IPS-20b (cell line): ENCODE measurements around the gene MFSD11.
"Not testable (repeated sequence)": the region's sequence is repeated elsewhere in the genome, so short reads cannot be mapped to it uniquely, and the experiment has no call there.

Experiments used
- H3K27ac ChIP-seq: one replicate; pipeline ENCODE4 v1.5.1; 2013; ENCODE audit warnings: low read length
- H3K27me3 ChIP-seq: 2 replicates; pipeline ENCODE4 v1.6.1; 2013; ENCODE audit warnings: mild to moderate bottlenecking, low read length, inconsistent platforms; ENCODE audit not compliant: insufficient read depth
- H3K36me3 ChIP-seq: 2 replicates; pipeline ENCODE4 v1.6.1; 2013; ENCODE audit warnings: low read depth, mild to moderate bottlenecking, inconsistent platforms, low read length, moderate library complexity; ENCODE audit not compliant: insufficient read depth
- H3K4me1 ChIP-seq: 2 replicates; pipeline ENCODE4 v1.6.1; 2013; ENCODE audit warnings: mild to moderate bottlenecking, control low read depth, inconsistent platforms, low read length, moderate library complexity; ENCODE audit not compliant: insufficient read depth
- H3K4me3 ChIP-seq: 2 replicates; pipeline ENCODE4 v1.5.1; 2013; ENCODE audit warnings: mild to moderate bottlenecking, low read length, inconsistent platforms
- H3K9ac ChIP-seq: 2 replicates; pipeline ENCODE4 v1.6.1; 2013; ENCODE audit warnings: low read depth, mild to moderate bottlenecking, inconsistent platforms, low read length, moderate library complexity
- H3K9me3 ChIP-seq: 2 replicates; pipeline ENCODE4 v1.6.1; 2013; ENCODE audit warnings: mild to moderate bottlenecking, low read depth, low read length, inconsistent platforms; ENCODE audit not compliant: insufficient read depth

MFSD11 gene

DNA sequence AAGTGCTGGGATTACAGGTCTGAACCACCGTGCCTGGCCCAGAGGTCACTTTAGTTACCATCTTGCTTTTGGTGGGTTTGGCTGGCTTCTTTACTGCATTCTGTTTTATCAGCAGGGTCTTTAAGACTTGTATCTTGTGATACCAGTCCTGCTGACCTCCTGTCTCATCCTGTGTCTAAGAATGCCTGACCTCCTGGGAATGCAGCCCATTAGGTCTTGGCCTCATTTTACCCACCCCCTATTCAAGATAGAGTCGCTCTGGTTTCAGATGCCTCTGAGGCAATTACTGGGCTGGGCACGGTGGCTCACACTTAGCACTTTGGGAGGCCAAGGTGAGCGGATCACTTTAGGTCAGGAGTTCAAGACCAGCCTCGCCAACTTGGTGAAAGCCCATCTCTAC lies 63.8 kb downstream of the MFSD11 start:
- Histone ChIP-seq H3K4me3 (no peak overlapping the region), H3K9ac (no peak overlapping the region), H3K27ac (no peak overlapping the region), H3K9me3 (no peaks in the 10 kb centered on the region), H3K4me1 (0 out of 2 replicates have a peak, but pooled peaks cover 8% of the 10 kb centered on the region), H3K27me3 (no peaks in the 10 kb centered on the region), H3K36me3 (no peaks in the 10 kb centered on the region)

- H3K4me1 ChIP-seq = 0 out of 2 replicates have a peak, but pooled peaks cover 6% of the 10 kb centered on the region
- no peak overlapping the region for H3K9ac ChIP-seq
- H3K4me3 ChIP-seq = no peak overlapping the region
- no peaks in the 10 kb centered on the region for H3K27me3 ChIP-seq
- no peaks in the 10 kb centered on the region for H3K9me3 ChIP-seq
- no peaks in the 10 kb centered on the region for H3K36me3 ChIP-seq
- no peak overlapping the region for H3K27ac ChIP-seq
These were observed 67.4 kb downstream of the MFSD11 start for GRCh38 chr17:76805319-76805718.

GRCh38 chr17:76806151-76806550 lies 68.2 kb downstream of the MFSD11 start:
- not testable (repeated sequence) for H3K36me3 ChIP-seq, H3K27ac ChIP-seq, H3K4me1 ChIP-seq, H3K4me3 ChIP-seq, H3K9me3 ChIP-seq, H3K9ac ChIP-seq, H3K27me3 ChIP-seq

- H3K4me1 ChIP-seq, H3K27me3 ChIP-seq, H3K4me3 ChIP-seq, H3K9me3 ChIP-seq, H3K36me3 ChIP-seq, H3K27ac ChIP-seq, H3K9ac ChIP-seq: not testable (repeated sequence)
These were observed 68.8 kb downstream of the MFSD11 start for GRCh38 chr17:76806767-76807166.

GRCh38 chr17:76808326-76808725 lies 70.4 kb downstream of the MFSD11 start:
- Histone ChIP-seq H3K9me3 (no peaks in the 10 kb centered on the region), H3K4me1 (0 out of 2 replicates have a peak, but pooled peaks cover 6% of the 10 kb centered on the region), H3K4me3 (no peak overlapping the region), H3K27me3 (no peaks in the 10 kb centered on the region), H3K27ac (no peak overlapping the region), H3K9ac (no peak overlapping the region), H3K36me3 (no peaks in the 10 kb centered on the region)

DNA sequence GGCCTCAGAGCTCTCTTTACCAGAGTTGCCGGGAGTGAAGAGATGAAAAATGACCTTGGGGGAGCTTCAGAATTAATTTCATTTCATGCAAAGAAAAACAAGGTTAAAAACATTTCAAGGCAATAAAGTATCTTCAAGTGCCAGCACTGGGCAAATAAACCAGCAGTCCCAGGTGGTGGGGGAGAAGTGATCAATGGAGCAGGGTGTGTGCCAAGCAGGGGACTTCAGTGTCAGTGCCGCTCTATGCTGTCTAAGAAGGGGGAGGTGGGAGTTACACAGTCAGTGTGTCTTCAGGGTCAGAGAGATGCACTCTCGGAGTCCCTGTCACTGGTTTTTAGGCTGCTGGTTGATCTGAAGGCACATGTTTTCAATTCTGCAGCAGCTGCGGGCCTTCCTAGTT lies 73.0 kb downstream of the MFSD11 start:
- Histone ChIP-seq H3K4me3 (no peak overlapping the region), H3K36me3 (no peaks in the 10 kb centered on the region), H3K27me3 (no peaks in the 10 kb centered on the region), H3K9me3 (no peaks in the 10 kb centered on the region), H3K4me1 (no peaks in the 10 kb centered on the region), H3K27ac (no peak overlapping the region), H3K9ac (no peak overlapping the region)

GRCh38 chr17:76811834-76812233 lies 73.9 kb downstream of the MFSD11 start:
- Histone ChIP-seq H3K27me3 (no peaks in the 10 kb centered on the region), H3K27ac (no peak overlapping the region), H3K9ac (no peak overlapping the region), H3K36me3 (no peaks in the 10 kb centered on the region), H3K4me3 (no peak overlapping the region), H3K9me3 (no peaks in the 10 kb centered on the region), H3K4me1 (no peaks in the 10 kb centered on the region)

DNA sequence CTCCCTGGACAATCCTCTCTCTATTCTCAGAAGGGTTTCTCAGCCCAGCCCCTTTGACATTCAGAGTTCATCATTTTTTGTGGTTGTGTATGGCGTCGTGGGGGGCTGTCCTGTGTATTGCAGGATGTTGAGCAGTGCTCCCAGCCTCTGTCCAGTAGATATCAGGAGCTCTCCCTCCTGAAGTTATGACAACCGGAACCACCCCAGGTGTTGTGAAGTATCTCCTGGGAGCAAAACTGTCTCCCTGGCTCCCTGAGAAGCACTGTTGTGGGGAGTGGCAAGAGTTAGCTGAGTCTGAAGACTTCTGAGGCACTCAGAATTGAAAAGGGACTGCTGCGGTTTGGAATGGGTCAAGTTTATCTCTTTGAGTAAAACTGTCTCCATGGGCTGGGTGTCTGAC lies 74.3 kb downstream of the MFSD11 start:
- no peak overlapping the region for H3K27ac ChIP-seq

DNA sequence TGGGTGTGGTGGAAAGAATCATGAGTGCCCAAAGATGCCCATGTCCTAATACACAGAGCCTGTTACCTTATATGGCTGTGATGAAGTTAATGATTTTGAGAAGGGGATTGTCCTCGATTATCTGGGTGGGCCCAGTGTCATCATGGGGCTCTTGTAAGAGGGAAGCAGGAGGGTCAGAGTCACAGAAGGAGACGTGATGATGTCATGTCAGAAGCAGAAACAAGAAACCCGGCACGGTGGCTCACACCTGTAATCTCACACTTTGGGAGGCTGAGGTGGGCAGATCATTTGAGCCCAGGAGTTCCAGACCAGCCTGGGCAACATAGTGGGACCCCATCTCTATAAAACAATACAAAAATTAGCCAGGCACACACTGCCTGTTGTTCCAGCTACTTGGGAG lies 75.0 kb downstream of the MFSD11 start:
- H3K9ac ChIP-seq = no peak overlapping the region
- no peaks in the 10 kb centered on the region for H3K4me1 ChIP-seq
- H3K27ac ChIP-seq = no peak overlapping the region
- no peaks in the 10 kb centered on the region for H3K36me3 ChIP-seq
- no peaks in the 10 kb centered on the region for H3K9me3 ChIP-seq
- no peaks in the 10 kb centered on the region for H3K27me3 ChIP-seq
- no peak overlapping the region for H3K4me3 ChIP-seq

More for the DNA sequence above, 74.3 kb downstream of the MFSD11 start:
- Histone ChIP-seq H3K4me3 (no peak overlapping the region), H3K27me3 (no peaks in the 10 kb centered on the region), H3K4me1 (no peaks in the 10 kb centered on the region), H3K9me3 (no peaks in the 10 kb centered on the region), H3K36me3 (no peaks in the 10 kb centered on the region), H3K9ac (no peak overlapping the region)

DNA sequence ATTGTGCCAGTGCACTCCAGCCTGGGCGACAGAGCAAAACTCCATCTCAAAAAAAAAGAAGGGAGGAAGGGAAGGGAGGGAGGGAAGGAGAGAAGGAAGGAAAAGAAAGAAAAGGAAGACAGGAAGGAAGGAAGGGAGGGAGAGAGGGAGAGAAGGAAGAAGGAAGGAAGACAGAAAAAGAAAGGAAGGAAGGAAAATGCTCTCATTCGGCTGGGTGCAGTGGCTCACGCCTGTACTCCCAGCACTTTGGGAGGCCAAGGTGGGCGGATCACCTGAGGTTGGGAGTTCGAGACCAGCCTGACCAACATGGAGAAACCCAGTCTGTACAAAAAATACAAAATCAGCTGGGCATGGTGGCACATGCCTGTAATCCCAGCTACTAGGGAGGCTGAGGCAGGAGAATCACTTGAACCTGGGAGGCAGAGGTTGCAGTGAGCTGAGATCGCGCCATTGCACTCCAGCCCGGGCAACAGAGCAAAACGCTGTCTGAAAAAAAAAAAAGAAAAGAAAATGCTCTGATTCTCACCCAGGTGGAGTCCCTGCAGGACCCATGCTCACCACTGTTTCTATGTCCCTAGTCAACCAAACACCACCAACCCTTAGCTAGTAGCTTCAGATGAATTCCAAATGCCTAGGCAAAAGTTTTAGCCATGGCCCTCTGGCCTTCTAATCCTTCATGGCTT lies 78.1 kb downstream of the MFSD11 start:
- not testable (repeated sequence) for H3K36me3 ChIP-seq, H3K27ac ChIP-seq, H3K27me3 ChIP-seq, H3K4me1 ChIP-seq, H3K4me3 ChIP-seq, H3K9ac ChIP-seq, H3K9me3 ChIP-seq

DNA sequence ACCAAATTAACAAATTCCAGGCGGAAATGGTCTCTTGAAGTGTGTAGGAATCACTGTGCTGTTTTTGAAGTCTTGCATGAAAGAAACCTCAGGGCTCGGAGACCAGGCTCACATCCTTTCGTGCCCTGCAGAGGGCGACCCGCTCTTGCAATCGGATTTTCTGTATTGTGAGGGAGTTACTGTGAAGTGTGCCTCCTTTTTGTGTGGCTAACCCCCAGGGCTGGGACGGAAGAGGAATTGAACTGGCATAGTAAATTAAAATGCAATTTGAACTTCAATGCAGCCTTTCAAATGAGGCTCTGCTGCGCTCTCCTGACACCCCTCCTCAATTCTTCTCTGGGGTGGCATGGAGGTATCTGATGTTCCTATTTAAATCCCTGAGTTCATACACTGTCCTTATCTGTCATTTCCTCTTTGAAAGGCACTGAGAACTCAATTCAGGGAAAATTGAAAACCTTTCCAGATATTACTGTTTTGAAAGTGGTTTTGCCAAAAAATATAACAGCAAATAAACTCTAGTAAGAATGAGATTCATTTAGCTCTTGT lies 78.7 kb downstream of the MFSD11 start:
- H3K9ac ChIP-seq = no peak overlapping the region
- H3K4me1 ChIP-seq = no peaks in the 10 kb centered on the region
- H3K9me3 ChIP-seq = no peaks in the 10 kb centered on the region
- no peak overlapping the region for H3K4me3 ChIP-seq
- H3K27ac ChIP-seq = no peak overlapping the region
- H3K36me3 ChIP-seq = no peaks in the 10 kb centered on the region
- H3K27me3 ChIP-seq = no peaks in the 10 kb centered on the region

GRCh38 chr17:76820039-76820438 lies 82.1 kb downstream of the MFSD11 start:
- no peaks in the 10 kb centered on the region for H3K4me1 ChIP-seq
- H3K9ac ChIP-seq = no peak overlapping the region
- no peaks in the 10 kb centered on the region for H3K9me3 ChIP-seq
- H3K27me3 ChIP-seq = no peaks in the 10 kb centered on the region
- H3K4me3 ChIP-seq = no peak overlapping the region
- H3K27ac ChIP-seq = no peak overlapping the region
- no peaks in the 10 kb centered on the region for H3K36me3 ChIP-seq
